K562 (cell line): ENCODE measurements around the gene SLC43A2.

ENCODE experiments used
- CREM ChIP-seq: IDR thresholded peaks from 2 replicates; pipeline ENCODE4 v1.6.1; 2014; ENCODE audit warnings: antibody characterized with exemption, low read depth
- CTCF ChIP-seq, 3 experiments: IDR thresholded peaks in 2 of 3; conservative IDR thresholded peaks in 1 of 3; 2 replicates each; pipeline ENCODE4 v1.5.1; 2011 to 2012; ENCODE audit warnings: low read length in 3 of 3, mild to moderate bottlenecking in 3 of 3, control low read depth in 2 of 3, improper control_type of control experiment in 1 of 3, inconsistent platforms in 1 of 3, low read depth in 1 of 3, mixed read lengths in 1 of 3, moderate library complexity in 1 of 3; ENCODE audit not compliant: insufficient read depth in 2 of 3
- DPF2 ChIP-seq: fragments of 450-650 bp; IDR thresholded peaks from 2 replicates; pipeline ENCODE4 v1.6.1; 2016
- E2F3 ChIP-seq: fragments of 250-450 bp; sonication (Bioruptor Pico); IDR thresholded peaks from 2 replicates; pipeline ENCODE4 v1.4.0; 2020; ENCODE audit warnings: mild to moderate bottlenecking
- EWSR1 ChIP-seq: fragments of 450-650 bp; IDR thresholded peaks from 2 replicates; pipeline ENCODE4 v1.6.1; 2018; ENCODE audit warnings: borderline replicate concordance, mild to moderate bottlenecking, low read depth, moderate library complexity; ENCODE audit not compliant: partially characterized antibody
- EZH2 ChIP-seq: IDR thresholded peaks from 2 replicates; pipeline ENCODE4 v1.6.1; 2012; ENCODE audit warnings: low read depth, mild to moderate bottlenecking, inconsistent platforms, low read length, borderline replicate concordance
- FOXJ3 ChIP-seq: sonication (generic); formaldehyde crosslinking; IDR thresholded peaks from 2 replicates; pipeline ENCODE4 v1.4.0; 2020; ENCODE audit warnings: mild to moderate bottlenecking, missing genetic modification reagents
- GTF2F1 ChIP-seq: IDR thresholded peaks from 2 replicates; pipeline ENCODE4 v1.6.1; 2011; ENCODE audit warnings: low read depth, low read length, improper control_type of control experiment
- JUN ChIP-seq, 2 experiments: sonication (generic) in 1 of 2; formaldehyde crosslinking in 1 of 2; IDR thresholded peaks; 2 replicates each; pipeline versions ENCODE4 v1.6.1 to v1.8.0; 2012 to 2022; ENCODE audit warnings: borderline replicate concordance in 2 of 2, mild to moderate bottlenecking in 2 of 2, improper control_type of control experiment in 1 of 2, low read depth in 1 of 2, low read length in 1 of 2, missing genetic modification reagents in 1 of 2
- PHF21A ChIP-seq: fragments of 450-650 bp; IDR thresholded peaks from 2 replicates; pipeline ENCODE4 v1.6.1; 2017; ENCODE audit warnings: low read depth, borderline replicate concordance
- SIRT6 ChIP-seq: IDR thresholded peaks from one replicate; pipeline ENCODE4 v1.6.1; 2012; ENCODE audit warnings: low read depth, mild to moderate bottlenecking, control low read depth, inconsistent platforms, low read length, moderate library complexity
- TEAD4 ChIP-seq, 2 experiments: sonication (generic) in 1 of 2; formaldehyde crosslinking in 1 of 2; IDR thresholded peaks; 2 replicates each; pipeline versions ENCODE4 v1.6.1 to v1.8.0; 2012 to 2022; ENCODE audit warnings: borderline replicate concordance in 1 of 2, inconsistent platforms in 1 of 2, low read length in 1 of 2, mild to moderate bottlenecking in 1 of 2, missing genetic modification reagents in 1 of 2
- ZBTB7A ChIP-seq: IDR thresholded peaks from 2 replicates; pipeline ENCODE4 v1.6.1; 2011; ENCODE audit warnings: low read depth, mild to moderate bottlenecking, low read length, moderate library complexity, borderline replicate concordance; ENCODE audit not compliant: control insufficient read depth
- ZNF511 ChIP-seq: sonication (generic); formaldehyde crosslinking; IDR thresholded peaks from 2 replicates; pipeline ENCODE4 v1.8.0; 2022; ENCODE audit warnings: mild to moderate bottlenecking, missing genetic modification reagents

- TF ChIP-seq EWSR1 (no peak), CTCF (IDR thresholded peaks at IDR 0.05 in 2 of 3, conservative IDR thresholded peaks at IDR 0.05 in 1 of 3; ENCODE audit: insufficient read depth in 2 of 3, low read depth in 1 of 3, low read length in 3 of 3) (no peak), FOXJ3 (CRISPR knock-in tag) (no peak), SIRT6 (no peak), EZH2 (no peak), TEAD4 (IDR thresholded peaks at IDR 0.05; ENCODE audit: low read length) (no peak), TEAD4 (CRISPR knock-in tag; IDR thresholded peaks at IDR 0.05; ENCODE audit: borderline replicate concordance) (no peak), CREM (peak; percentile 21; the same call in 1 of the 2 replicates), PHF21A (no peak), E2F3 (CRISPR knock-in tag) (no peak), GTF2F1 (no peak), JUN (IDR thresholded peaks at IDR 0.05; ENCODE audit: borderline replicate concordance, low read depth, low read length) (no peak), JUN (CRISPR knock-in tag; IDR thresholded peaks at IDR 0.05; ENCODE audit: borderline replicate concordance) (no peak), ZNF511 (CRISPR knock-in tag) (no peak), ZBTB7A (peak; percentile 100), DPF2 (0 out of 2 replicates have a peak, but pooled peaks have one; percentile 35)
These were observed at the start of gene SLC43A2 for GRCh38 chr17:1627982-1628855.
